DLD1 (cell line): ENCODE data around the gene SPEM2.

Source experiments
- in situ Hi-C: cut with HindIII; loops from 2 replicates; pipeline ENCODE4 v1.10.0; 2017; ENCODE audit warnings: low sequenced_read_pairs

The SPEM2 gene

DNA sequence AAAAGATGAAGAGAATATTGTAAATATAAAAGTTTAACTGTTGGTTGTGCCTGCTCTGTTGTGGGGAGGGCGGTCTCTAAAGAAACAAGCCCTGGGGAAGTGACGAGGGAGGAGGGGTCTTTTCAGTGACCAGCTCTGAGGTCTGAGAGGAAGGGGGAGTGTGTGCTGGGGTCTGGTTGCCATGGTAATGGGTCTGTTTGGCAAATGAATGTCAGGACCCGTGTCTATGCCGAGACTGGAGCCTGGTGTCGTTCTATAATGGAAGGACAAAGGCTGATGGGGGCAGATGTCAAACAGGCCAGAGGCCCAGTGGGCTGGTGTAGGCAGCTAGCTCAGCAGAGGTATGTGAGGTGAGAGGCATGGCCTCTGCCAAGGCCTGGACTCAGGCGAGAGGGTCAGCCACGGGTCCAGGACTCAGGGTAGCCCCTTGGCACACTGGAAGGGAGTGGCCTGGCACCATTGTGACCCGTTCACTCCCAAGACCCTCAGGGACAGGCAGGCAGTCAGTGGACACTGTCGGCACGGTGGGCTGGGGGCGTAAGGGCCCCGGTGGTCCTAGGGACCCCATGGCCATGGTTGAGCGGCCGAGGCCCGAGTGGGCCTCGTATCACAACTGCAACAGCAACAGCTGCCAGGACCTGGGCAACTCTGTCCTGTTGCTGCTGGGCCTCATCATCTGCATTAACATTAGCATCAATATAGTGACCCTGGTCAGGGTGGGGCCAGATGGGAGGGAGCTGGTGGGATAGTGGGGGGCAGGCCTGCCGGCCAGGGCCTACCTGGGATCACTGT lies 5.4 kb upstream of the SPEM2 start, which contains the start of gene SPEM1:
Gene SPEM1 (plus strand): TSS at position 506 of the 792 bp plus-strand sequence. CDS start 61 bp downstream, at position 567.
- in situ Hi-C loops, result no loop called here

DNA sequence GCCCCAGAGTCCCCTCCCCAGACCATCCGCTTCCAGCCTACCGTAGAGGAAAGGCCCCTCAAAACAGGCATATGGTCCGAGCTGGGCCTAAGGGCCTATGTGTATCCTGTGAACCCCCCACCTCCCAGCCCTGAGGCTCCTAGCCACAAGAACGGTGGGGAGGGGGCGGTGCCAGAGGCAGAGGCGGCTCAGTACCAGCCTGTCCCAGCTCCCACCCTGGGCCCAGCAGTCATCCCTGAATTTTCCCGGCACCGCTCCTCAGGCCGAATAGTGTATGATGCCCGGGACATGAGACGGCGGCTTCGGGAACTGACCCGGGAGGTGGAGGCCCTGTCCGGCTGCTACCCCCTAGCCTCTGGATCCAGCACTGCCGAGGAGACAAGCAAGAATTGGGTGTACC lies 4.2 kb upstream of the SPEM2 start:
- in situ Hi-C loops, result no loop called here

GRCh38 chr17:7423679-7424078 lies 1.7 kb upstream of the SPEM2 start:
- in situ Hi-C loops, result no loop called here

DNA sequence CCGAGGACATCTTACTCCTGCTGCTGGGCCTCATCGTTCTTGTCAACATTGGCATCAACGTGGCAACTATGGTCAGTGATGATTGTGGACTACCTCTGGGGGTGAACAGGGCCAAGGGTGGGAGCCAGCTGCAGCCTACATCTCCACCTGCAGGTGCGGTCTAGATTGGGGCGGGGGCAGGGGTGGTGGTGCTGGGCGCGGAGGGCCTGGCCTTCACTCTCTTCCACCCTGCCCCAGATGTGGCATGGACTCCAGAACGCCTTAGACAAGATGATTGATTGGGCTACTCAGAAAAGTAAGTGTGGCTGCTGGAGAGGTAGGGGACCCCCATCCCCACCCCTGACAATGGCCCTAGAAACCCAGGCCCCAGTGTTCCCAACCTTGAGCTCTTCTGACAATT lies 340 bp downstream of the SPEM2 start:
- in situ Hi-C loops, result no loop called here

DNA sequence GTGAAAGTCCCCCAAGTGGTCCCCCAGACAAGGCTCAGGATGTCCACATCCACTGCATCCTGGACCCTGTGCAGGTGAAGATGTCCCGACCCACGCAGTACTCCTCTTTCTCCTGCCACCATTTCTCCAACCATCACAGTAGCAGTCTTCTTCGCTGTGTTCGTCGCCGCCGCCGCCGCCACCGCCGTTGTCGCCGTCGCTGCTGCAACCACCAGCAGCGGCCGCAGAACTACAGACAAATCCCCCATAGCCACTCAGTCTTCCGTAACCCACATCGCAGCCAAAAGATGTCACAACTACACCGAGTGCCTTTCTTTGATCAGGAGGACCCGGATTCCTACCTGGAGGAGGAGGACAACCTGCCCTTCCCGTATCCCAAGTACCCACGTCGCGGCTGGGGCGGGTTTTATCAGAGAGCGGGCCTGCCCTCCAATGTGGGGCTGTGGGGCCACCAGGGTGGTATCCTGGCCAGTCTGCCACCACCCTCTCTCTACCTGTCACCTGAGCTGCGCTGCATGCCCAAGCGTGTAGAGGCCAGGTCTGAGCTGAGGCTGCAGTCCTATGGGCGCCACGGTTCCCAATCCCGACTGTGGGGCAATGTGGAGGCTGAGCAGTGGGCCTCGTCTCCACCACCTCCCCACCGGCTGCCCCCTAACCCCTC lies 917 bp downstream of the SPEM2 start:
- in situ Hi-C loops, result no loop called here

GRCh38 chr17:7426896-7427489 lies 1.6 kb downstream of the SPEM2 start:
- in situ Hi-C loops, result no loop called here

DNA sequence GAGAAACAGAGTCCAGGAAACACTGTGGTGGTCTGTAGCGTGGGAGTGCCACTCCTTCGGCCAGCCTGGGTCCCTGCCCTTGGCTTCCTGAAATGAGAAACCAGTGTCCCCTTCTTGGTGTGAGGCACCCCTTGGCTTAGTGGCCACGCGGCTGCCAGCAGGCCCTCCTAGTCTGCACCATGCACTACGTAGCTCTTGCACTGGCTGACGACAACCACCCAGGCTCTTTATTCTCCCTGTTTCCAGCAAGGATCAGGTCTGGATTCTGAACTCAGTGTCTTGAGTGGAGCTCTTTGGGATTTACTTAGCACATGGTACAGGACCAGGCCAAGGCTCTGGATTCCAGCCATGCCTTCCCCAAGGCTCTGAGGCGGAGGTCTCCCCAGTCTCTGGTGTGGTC lies 2.1 kb downstream of the SPEM2 start:
- in situ Hi-C loops, result no loop called here

DNA sequence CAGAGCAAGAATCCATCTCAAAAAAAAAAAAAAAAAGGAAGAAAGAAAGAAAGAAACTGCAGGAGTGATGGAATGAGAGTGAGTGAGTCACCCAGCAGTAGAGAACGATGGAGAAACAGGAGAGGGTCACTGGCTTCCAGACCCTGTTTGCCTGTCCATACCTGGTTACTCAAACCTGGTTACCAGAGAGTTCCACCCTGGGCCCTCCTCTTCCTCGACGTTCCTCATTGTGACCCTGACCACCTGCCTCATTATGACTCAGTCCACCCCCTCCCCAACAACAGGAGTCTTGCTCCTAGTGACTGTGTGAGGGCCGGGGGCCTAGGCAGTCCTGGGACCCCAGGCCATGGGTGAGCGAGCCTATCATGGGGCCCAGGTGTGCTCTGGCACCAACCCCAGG lies 3.1 kb downstream of the SPEM2 start, which contains the start of gene SPEM3:
Gene SPEM3 (plus strand): TSS at position 301 of the 400 bp plus-strand sequence. CDS start 46 bp downstream, at position 347.
- in situ Hi-C loops, result no loop called here

- in situ Hi-C loops, result no loop called here
Observed at GRCh38 chr17:7429722-7430121, 4.3 kb downstream of the SPEM2 start.

- in situ Hi-C loops, result no loop called here
Observed at GRCh38 chr17:7431231-7431630, 5.8 kb downstream of the SPEM2 start.

DNA sequence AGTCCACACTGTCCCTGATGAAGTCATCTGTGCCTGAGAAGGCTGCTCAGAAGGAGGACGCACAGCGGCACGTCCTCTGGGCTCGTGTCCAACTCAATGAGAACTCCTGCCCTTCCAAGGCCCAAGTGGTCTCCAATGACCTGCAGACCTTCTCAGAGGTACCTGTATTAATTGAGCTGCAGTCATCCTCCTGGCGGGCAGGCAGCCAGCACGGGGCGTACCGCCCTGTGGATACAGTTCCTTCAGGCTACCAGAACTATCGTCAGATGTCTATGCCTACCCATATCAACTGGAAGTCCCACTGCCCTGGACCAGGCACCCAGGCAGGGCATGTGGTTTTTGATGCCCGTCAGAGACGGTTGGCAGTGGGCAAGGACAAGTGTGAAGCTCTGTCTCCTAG lies 6.9 kb downstream of the SPEM2 start:
- in situ Hi-C loops, result no loop called here

DNA sequence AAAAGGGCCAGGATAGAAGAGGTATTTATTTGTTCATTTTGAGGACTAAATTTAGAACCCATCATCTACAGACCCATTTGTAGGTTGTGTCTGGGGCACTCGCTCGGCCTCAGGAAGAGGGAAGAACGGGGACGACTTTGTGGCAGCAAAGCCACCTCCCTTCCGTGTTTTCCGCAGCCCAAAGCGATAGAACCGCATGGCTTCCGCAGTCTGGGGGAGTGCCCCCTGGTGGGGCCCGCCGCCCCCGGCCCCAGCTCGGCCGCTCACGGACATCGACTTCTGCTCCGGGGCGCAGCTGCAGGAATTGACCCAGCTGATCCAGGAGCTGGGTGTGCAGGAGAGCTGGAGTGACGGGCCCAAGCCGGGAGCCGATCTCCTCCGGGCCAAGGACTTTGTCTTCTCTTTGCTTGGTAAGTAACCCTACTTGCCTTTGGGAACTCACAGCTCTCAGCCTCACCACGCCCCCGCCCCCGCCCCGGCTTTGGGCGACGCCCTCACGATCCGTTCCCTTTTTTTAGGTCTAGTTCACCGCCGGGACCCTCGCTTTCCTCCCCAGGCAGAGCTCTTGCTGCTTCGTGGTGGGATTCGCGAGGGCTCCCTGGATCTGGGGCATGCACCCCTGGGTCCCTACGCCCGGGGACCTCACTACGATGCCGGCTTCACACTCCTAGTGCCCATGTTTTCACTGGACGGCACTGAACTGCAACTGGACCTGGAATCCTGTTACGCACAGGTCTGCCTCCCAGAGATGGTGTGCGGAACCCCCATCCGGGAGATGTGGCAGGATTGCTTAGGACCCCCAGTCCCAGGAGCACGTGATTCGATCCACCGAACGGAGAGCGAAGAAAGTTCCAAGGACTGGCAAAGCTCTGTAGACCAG lies 10.5 kb downstream of the SPEM2 start:
- in situ Hi-C loops, result no loop called here

DNA sequence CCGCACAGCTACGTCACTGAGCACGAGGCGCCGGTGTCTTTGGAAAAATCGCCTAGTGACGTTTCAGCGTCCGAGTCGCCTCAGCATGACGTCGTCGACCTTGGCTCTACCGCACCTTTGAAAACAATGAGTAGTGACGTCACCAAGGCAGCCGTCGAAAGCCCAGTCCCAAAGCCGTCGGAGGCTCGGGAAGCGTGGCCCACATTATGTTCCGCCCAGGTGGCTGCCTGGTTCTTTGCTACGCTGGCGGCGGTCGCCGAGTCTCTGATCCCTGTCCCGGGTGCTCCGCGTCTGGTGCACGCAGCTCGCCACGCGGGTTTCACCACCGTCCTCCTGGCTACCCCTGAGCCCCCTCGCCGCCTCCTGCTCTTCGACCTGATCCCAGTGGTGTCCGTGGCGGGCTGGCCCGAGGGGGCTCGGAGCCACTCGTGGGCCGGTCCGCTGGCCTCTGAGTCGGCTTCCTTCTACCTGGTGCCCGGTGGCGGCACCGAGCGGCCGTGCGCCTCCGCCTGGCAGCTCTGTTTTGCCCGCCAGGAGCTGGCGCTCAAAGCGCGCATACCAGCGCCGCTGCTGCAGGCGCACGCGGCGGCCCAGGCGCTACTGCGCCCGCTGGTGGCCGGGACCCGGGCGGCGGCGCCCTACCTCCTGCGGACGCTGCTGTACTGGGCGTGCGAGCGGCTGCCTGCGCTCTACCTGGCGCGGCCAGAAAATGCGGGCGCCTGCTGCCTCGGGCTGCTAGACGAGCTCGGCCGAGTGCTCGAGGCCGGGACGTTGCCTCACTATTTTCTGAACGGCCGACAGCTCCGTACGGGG lies 11.3 kb downstream of the SPEM2 start:
- in situ Hi-C loops, result no loop called here

DNA sequence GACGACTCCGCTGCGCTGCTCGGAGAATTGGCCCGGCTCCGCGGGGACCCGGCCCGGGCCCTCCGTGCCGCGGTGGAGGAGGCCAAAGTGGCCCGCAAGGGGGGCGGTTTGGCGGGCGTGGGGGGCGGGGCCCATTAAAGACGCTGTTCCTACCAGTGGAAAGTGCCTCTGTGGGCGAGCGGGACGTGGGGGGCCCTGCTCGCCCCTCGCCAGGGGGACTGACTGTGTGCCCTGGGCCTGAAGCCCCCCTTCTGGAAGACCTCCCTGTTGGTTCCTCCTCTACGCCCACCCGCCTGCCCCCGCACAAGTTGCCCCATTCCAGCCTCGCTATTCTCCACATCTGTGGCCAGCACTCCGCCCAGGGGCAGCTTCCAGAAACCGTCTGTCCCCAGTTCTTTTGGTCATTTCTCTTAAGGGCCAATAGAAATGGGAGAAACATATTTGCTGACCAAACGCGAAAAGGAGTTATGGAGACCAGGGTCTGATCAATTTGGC lies 12.0 kb downstream of the SPEM2 start:
- in situ Hi-C loops, result no loop called here

- in situ Hi-C loops, result no loop called here
Observed at GRCh38 chr17:7437950-7438614, 12.7 kb downstream of the SPEM2 start.

- in situ Hi-C loops, result no loop called here
Observed at GRCh38 chr17:7438656-7439460, 13.4 kb downstream of the SPEM2 start.

GRCh38 chr17:7439462-7440112 lies 14.2 kb downstream of the SPEM2 start, which contains the start of gene FGF11:
Gene FGF11, plus strand, starts transcription at chr17:7439512. Its CDS starts 109 bp downstream, at chr17:7439621.
- in situ Hi-C loops, result no loop called here
